Mucosa of rectum (tissue), 2 donors: ENCODE measurements around the gene BLM.
"Not testable (repeated sequence)": the region's sequence is repeated elsewhere in the genome, so short reads cannot be mapped to it uniquely, and the experiment has no call there.

Source experiments
- H3K27ac ChIP-seq, 2 donors: one replicate each; pipeline ENCODE4 v1.7.0; 2013; ENCODE audit warnings: inconsistent platforms in 2 of 2, low read depth in 2 of 2, low read length in 2 of 2
- H3K27me3 ChIP-seq, 2 donors: one replicate each; pipeline ENCODE4 v1.7.0; 2013; ENCODE audit warnings: low read length in 2 of 2; ENCODE audit not compliant: control insufficient read depth in 2 of 2, insufficient read depth in 2 of 2
- H3K36me3 ChIP-seq, 2 donors: one replicate each; pipeline ENCODE4 v1.7.0; 2013; ENCODE audit warnings: low read length in 2 of 2; ENCODE audit not compliant: control insufficient read depth in 2 of 2, insufficient read depth in 2 of 2
- H3K4me1 ChIP-seq, 2 donors: one replicate each; pipeline ENCODE4 v1.7.0; 2013; ENCODE audit warnings: low read length in 2 of 2, mild to moderate bottlenecking in 1 of 2; ENCODE audit not compliant: control insufficient read depth in 2 of 2, insufficient read depth in 2 of 2
- H3K4me3 ChIP-seq, 2 donors: one replicate each; pipeline ENCODE4 v1.7.0; 2013; ENCODE audit warnings: low read length in 2 of 2
- H3K9ac ChIP-seq, 2 donors: one replicate each; pipeline ENCODE4 v1.7.0; 2013; ENCODE audit warnings: low read length in 2 of 2, low read depth in 1 of 2, mild to moderate bottlenecking in 1 of 2
- H3K9me3 ChIP-seq, 2 donors: one replicate each; pipeline ENCODE4 v1.7.0; 2013; ENCODE audit warnings: low read length in 2 of 2; ENCODE audit not compliant: control insufficient read depth in 2 of 2
- donor health status: healthy.
- donor health status: Normal muscosa, but diverticular disease.

Gene BLM

DNA sequence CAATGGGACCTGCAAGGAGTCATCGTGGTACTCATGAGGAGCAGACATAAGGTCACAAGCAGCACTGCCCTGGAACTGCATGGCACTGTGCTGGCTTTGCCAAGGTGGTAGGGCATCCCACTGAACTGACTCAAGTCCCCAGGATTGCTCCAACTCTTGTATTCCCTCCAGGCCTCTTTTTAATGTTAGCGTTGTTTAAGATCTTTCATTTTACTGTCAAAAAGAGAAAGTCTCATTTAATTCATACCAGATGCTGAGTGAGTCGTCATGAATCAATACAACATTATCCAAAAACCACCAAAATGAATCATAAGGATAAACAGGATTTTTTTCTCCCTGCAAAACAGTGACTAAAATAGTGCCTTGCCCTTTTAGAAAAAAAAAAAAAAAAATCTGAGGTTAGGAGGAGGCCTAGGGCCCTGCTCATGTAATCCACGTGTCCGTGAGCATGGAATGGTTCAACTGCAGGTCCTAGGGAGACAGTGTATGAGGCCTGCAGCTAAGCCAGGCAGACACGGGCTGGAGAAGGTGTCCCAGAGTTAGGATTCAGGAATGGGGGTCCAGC is 36.7 kb upstream of the BLM start:
- no peak overlapping the region for H3K9ac ChIP-seq
- H3K27ac ChIP-seq = no peak overlapping the region
- H3K36me3 ChIP-seq = no peaks in the 10 kb centered on the region

DNA sequence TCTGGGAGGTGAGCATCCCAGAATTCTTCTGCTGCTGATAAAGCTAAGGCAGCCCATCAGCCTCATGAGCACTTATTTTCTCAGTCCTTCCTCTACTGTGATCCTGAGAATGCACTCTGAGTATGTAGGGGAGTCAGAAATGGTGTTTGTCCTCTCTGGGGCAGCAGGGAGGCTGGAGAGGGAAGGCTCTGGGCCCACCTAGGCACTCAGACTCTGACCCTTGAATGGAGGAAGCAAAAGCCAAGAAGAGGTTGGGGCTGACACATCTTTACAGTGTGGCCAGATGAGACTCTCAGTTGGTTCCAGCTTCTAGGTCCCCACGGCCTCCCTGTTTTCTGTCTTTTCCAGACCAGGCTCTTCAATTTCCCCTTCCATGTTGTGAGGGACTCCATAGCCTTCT is 36.1 kb upstream of the BLM start:
- H3K9ac ChIP-seq = no peak overlapping the region
- no peak overlapping the region for H3K4me3 ChIP-seq
- H3K9me3 ChIP-seq = no peaks in the 10 kb centered on the region
- no peaks in the 10 kb centered on the region for H3K36me3 ChIP-seq
- no peak overlapping the region for H3K27ac ChIP-seq
- H3K4me1 ChIP-seq = no peaks in the 10 kb centered on the region
- no peaks in the 10 kb centered on the region for H3K27me3 ChIP-seq

More for the DNA sequence above, 36.7 kb upstream of the BLM start:
- Histone ChIP-seq H3K27me3 (no peaks in the 10 kb centered on the region), H3K9me3 (no peaks in the 10 kb centered on the region), H3K4me1 (no peaks in the 10 kb centered on the region), H3K4me3 (no peak overlapping the region)

GRCh38 chr15:90681480-90681879 is 35.7 kb upstream of the BLM start:
- no peak overlapping the region for H3K27ac ChIP-seq
- H3K27me3 ChIP-seq = no peaks in the 10 kb centered on the region

GRCh38 chr15:90683371-90683770 is 33.8 kb upstream of the BLM start:
- H3K9ac ChIP-seq = no peak overlapping the region
- H3K4me1 ChIP-seq = no peaks in the 10 kb centered on the region
- H3K36me3 ChIP-seq = no peaks in the 10 kb centered on the region
- H3K27ac ChIP-seq = no peak overlapping the region
- H3K27me3 ChIP-seq = no peaks in the 10 kb centered on the region
- no peak overlapping the region for H3K4me3 ChIP-seq
- H3K9me3 ChIP-seq = no peaks in the 10 kb centered on the region

More at GRCh38 chr15:90681480-90681879, 35.7 kb upstream of the BLM start:
- H3K4me3 ChIP-seq = no peak overlapping the region
- H3K36me3 ChIP-seq = no peaks in the 10 kb centered on the region
- H3K9ac ChIP-seq = no peak overlapping the region
- no peaks in the 10 kb centered on the region for H3K4me1 ChIP-seq
- H3K9me3 ChIP-seq = no peaks in the 10 kb centered on the region

- H3K9ac ChIP-seq = no peak overlapping the region
Measured at GRCh38 chr15:90683876-90684275, 33.3 kb upstream of the BLM start.

GRCh38 chr15:90684281-90684680 is 32.9 kb upstream of the BLM start:
- Histone ChIP-seq H3K36me3 (no peaks in the 10 kb centered on the region), H3K4me3 (no peak overlapping the region), H3K27me3 (no peaks in the 10 kb centered on the region), H3K27ac (no peak overlapping the region), H3K9ac (no peak overlapping the region), H3K9me3 (no peaks in the 10 kb centered on the region), H3K4me1 (no peaks in the 10 kb centered on the region)

More at GRCh38 chr15:90683876-90684275, 33.3 kb upstream of the BLM start:
- H3K27me3 ChIP-seq = no peaks in the 10 kb centered on the region
- H3K4me1 ChIP-seq = no peaks in the 10 kb centered on the region
- H3K4me3 ChIP-seq = no peak overlapping the region
- H3K27ac ChIP-seq = no peak overlapping the region
- H3K9me3 ChIP-seq = no peaks in the 10 kb centered on the region
- H3K36me3 ChIP-seq = no peaks in the 10 kb centered on the region

- H3K9me3 ChIP-seq = no peaks in the 10 kb centered on the region
- no peak overlapping the region for H3K27ac ChIP-seq
- H3K9ac ChIP-seq = no peak overlapping the region
- no peaks in the 10 kb centered on the region for H3K36me3 ChIP-seq
- no peak overlapping the region for H3K4me3 ChIP-seq
- H3K4me1 ChIP-seq = no peaks in the 10 kb centered on the region
- no peaks in the 10 kb centered on the region for H3K27me3 ChIP-seq
Measured at GRCh38 chr15:90685591-90686434, 31.3 kb upstream of the BLM start.

GRCh38 chr15:90686435-90687218 is 30.5 kb upstream of the BLM start:
- Histone ChIP-seq H3K4me3 (no peak overlapping the region), H3K9me3 (no peaks in the 10 kb centered on the region), H3K4me1 (no peaks in the 10 kb centered on the region), H3K9ac (no peak overlapping the region), H3K27ac (peak overlapping the region in 1 of 2 donors; percentile 6), H3K36me3 (no peaks in the 10 kb centered on the region), H3K27me3 (no peaks in the 10 kb centered on the region)

DNA sequence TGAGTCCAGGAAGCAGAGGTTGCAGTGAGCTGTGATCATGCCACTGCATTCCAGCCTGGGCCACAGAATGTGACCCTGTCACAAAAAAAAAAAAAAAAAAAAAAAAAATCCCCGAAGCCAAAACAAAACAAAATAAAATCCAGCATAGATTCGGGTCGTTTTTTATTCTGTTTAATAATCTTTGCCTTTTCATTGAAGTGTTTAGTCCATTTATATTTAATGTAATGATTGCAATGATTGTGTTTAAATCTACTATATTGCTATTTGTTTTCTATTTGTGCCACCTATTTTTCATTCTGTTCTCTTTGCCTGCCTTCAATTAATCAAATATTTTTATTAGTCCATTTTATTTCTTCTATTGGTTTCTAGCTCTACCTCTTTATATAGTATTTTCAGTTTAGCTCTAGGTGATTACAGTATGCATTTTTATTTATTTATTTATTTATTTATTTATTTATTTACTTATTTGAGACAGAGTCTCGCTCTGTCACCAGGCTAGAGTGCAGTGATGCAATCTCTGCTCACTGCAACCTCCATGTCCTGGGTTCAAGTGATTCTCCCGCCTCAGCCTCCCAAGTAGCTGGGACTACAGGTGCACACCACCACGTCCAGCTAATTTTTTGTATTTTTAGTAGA is 27.7 kb upstream of the BLM start:
- not testable (repeated sequence) for H3K4me3 ChIP-seq

DNA sequence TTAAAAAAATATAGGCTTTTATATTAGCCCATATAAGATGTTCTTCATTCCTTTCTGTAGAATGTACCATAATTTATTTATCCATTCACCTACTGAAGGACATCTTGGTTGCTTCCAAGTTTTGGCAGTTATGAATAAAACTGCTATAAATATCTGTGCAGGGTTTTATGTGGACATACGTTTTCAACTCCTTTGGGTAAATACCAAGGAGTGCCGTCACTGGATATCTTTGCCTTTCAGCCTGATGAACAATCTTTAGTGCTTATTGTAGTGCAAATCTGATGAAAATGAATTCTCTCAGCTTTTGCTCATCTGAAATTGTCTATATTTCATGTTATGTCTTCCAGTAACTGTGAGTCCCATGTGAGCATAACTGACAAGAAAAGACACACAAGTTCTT is 26.6 kb upstream of the BLM start:
- H3K9me3 ChIP-seq = no peaks in the 10 kb centered on the region
- H3K9ac ChIP-seq = no peak overlapping the region
- H3K36me3 ChIP-seq = no peaks in the 10 kb centered on the region
- H3K4me3 ChIP-seq = no peak overlapping the region
- H3K27me3 ChIP-seq = no peaks in the 10 kb centered on the region
- H3K27ac ChIP-seq = no peak overlapping the region
- H3K4me1 ChIP-seq = no peaks in the 10 kb centered on the region

More for the DNA sequence above, 27.7 kb upstream of the BLM start:
- not testable (repeated sequence) for H3K9ac ChIP-seq, H3K27me3 ChIP-seq, H3K9me3 ChIP-seq, H3K4me1 ChIP-seq, H3K36me3 ChIP-seq, H3K27ac ChIP-seq
